Liver (tissue), 9 donors: ENCODE data around the gene RAD51B. TPM values are rescaled to one million over a fixed set of nuclear protein-coding genes. Genes with fewer than 3 reads are reported as not detected.

Experiments
- DNase-seq: peaks from one replicate; pipeline ENCODE4 v3.0.0-alpha.2; 2017; ENCODE audit warnings: low spot score
- H3K27ac ChIP-seq, 2 donors: one replicate each; pipeline ENCODE4 v1.7.0; 2013; ENCODE audit warnings: inconsistent platforms in 2 of 2, low read length in 2 of 2, control low read depth in 1 of 2, low read depth in 1 of 2, mild to moderate bottlenecking in 1 of 2
- H3K27me3 ChIP-seq, 4 donors: one replicate each; pipeline versions ENCODE4 v1.6.1 to v1.7.0; 2013; ENCODE audit warnings: low read length in 3 of 4, inconsistent platforms in 1 of 4, mild to moderate bottlenecking in 1 of 4, moderate library complexity in 1 of 4; ENCODE audit not compliant: control insufficient read depth in 4 of 4, insufficient read depth in 4 of 4
- H3K36me3 ChIP-seq, 4 donors: one replicate each; pipeline versions ENCODE4 v1.6.1 to v1.7.0; 2013; ENCODE audit warnings: low read length in 3 of 4, mild to moderate bottlenecking in 3 of 4, low read depth in 1 of 4, moderate library complexity in 1 of 4; ENCODE audit not compliant: control insufficient read depth in 4 of 4, insufficient read depth in 3 of 4
- H3K4me1 ChIP-seq, 4 donors: one replicate each; pipeline versions ENCODE4 v1.6.1 to v1.7.0; 2013; ENCODE audit warnings: low read length in 3 of 4, mild to moderate bottlenecking in 3 of 4, moderate library complexity in 1 of 4; ENCODE audit not compliant: control insufficient read depth in 4 of 4, insufficient read depth in 4 of 4
- H3K4me3 ChIP-seq, 3 donors: one replicate each; pipeline versions ENCODE4 v1.6.1 to v1.7.0; 2013; ENCODE audit warnings: low read length in 3 of 3, control low read depth in 1 of 3, low read depth in 1 of 3, mild to moderate bottlenecking in 1 of 3
- H3K9ac ChIP-seq, 2 donors: one replicate each; pipeline ENCODE4 v1.7.0; 2013; ENCODE audit warnings: low read length in 2 of 2, mild to moderate bottlenecking in 2 of 2, moderate library complexity in 2 of 2, control low read depth in 1 of 2, low read depth in 1 of 2
- H3K9me3 ChIP-seq, 4 donors: one replicate each; pipeline versions ENCODE4 v1.6.1 to v1.7.0; 2013; ENCODE audit warnings: low read length in 3 of 4; ENCODE audit not compliant: control insufficient read depth in 4 of 4
- EGR1 ChIP-seq, 2 donors: IDR thresholded peaks; 2 replicates each; pipeline ENCODE4 v1.6.1; 2016 to 2018; ENCODE audit warnings: antibody characterized with exemption in 2 of 2, low read depth in 2 of 2
- FOXA1 ChIP-seq: IDR thresholded peaks from 2 replicates; pipeline ENCODE4 v1.6.1; 2016; ENCODE audit warnings: antibody characterized with exemption
- FOXA2 ChIP-seq: IDR thresholded peaks from 2 replicates; pipeline ENCODE4 v1.6.1; 2016; ENCODE audit warnings: antibody characterized with exemption
- GABPA ChIP-seq, 2 donors: IDR thresholded peaks in 1 of 2; conservative IDR thresholded peaks in 1 of 2; 2 replicates each; pipeline ENCODE4 v1.6.1; 2016; ENCODE audit warnings: antibody characterized with exemption in 2 of 2, mild to moderate bottlenecking in 1 of 2, moderate library complexity in 1 of 2
- HNF4A ChIP-seq, 2 donors: conservative IDR thresholded peaks; 2 replicates each; pipeline ENCODE4 v1.6.1; 2016; ENCODE audit warnings: antibody characterized with exemption in 2 of 2, mild to moderate bottlenecking in 2 of 2
- HNF4G ChIP-seq: IDR thresholded peaks from 2 replicates; pipeline ENCODE4 v1.6.1; 2016; ENCODE audit warnings: antibody characterized with exemption
- JUND ChIP-seq, 2 donors: IDR thresholded peaks; 2 replicates each; pipeline ENCODE4 v1.6.1; 2016; ENCODE audit warnings: antibody characterized with exemption in 2 of 2
- NR2F2 ChIP-seq: IDR thresholded peaks from 2 replicates; pipeline ENCODE4 v1.6.1; 2016; ENCODE audit warnings: antibody characterized with exemption
- RAD21 ChIP-seq, 2 donors: IDR thresholded peaks; 2 replicates each; pipeline ENCODE4 v1.6.1; 2016; ENCODE audit warnings: antibody characterized with exemption in 2 of 2, mild to moderate bottlenecking in 2 of 2
- RXRA ChIP-seq, 2 donors: IDR thresholded peaks; 2 replicates each; pipeline ENCODE4 v1.6.1; 2017 to 2018; ENCODE audit warnings: antibody characterized with exemption in 2 of 2, mild to moderate bottlenecking in 1 of 2
- SP1 ChIP-seq: IDR thresholded peaks from 2 replicates; pipeline ENCODE4 v1.6.1; 2018; ENCODE audit warnings: antibody characterized with exemption, mild to moderate bottlenecking
- TAF1 ChIP-seq: conservative IDR thresholded peaks from 2 replicates; pipeline ENCODE4 v1.6.1; 2016; ENCODE audit warnings: antibody characterized with exemption, mild to moderate bottlenecking
- YY1 ChIP-seq: IDR thresholded peaks from 2 replicates; pipeline ENCODE4 v1.6.1; 2016; ENCODE audit warnings: antibody characterized with exemption, mild to moderate bottlenecking
- WGBS: extraction: QIAGEN DNeasy Blood & Tissue Kit; methylation state at CpG from one replicate; pipeline ENCODE4 v1.1.7; 2013; 5-methylcytosine and 5-hydroxymethylcytosine counted together
- polyA plus RNA-seq, 2 donors: library from polyadenylated mRNA; stranded (reverse) in 1 of 2; unstranded in 1 of 2; fragments of 200-250 nt in 1 of 2; fragments of >200 nt in 1 of 2; fragmentation: Nextera tagmentation in 1 of 2; extraction: Ambion mirVana in 1 of 2; gene quantifications; one replicate each; pipeline versions ENCODE4 v1.2.1 to v1.2.3, GENCODE V29; 2013 to 2015
- total RNA-seq, 2 donors: library from RNA; depleted of rRNA; stranded (reverse); fragments of >200 nt; gene quantifications; one replicate each; pipeline ENCODE4 v1.2.3, GENCODE V29; 2014
- TF ChIP-seq, protein P1 (sequence below): IDR thresholded peaks from 2 replicates; pipeline ENCODE4 v1.6.1; 2016; ENCODE audit warnings: antibody characterized with exemption
- TF ChIP-seq, protein P2 (sequence below): IDR thresholded peaks from 2 replicates; pipeline ENCODE4 v1.6.1; 2016; ENCODE audit warnings: antibody characterized with exemption
- TF ChIP-seq, protein P3 (sequence below): fragments of 150-350 bp; IDR thresholded peaks from 2 replicates; pipeline ENCODE4 v1.5.1; 2017; ENCODE audit warnings: improper control_type of control experiment, low read depth, low read length; ENCODE audit not compliant: missing input control
- TF ChIP-seq, protein P4 (sequence below): IDR thresholded peaks from 2 replicates; pipeline ENCODE4 v1.6.1; 2016; ENCODE audit warnings: antibody characterized with exemption, mild to moderate bottlenecking
- TF ChIP-seq, protein P5 (sequence below): IDR thresholded peaks from 2 replicates; pipeline ENCODE4 v1.6.1; 2016; ENCODE audit warnings: antibody characterized with exemption
- donor health status: healthy.
- donor health status: healthy.
- donor health status: healthy.
- donor health status: healthy.
- donor health status: healthy.

The RAD51B gene
- total and polyA plus RNA-seq, 4 donors = 0.81 to 12.9 (median 2.4) TPM

DNA sequence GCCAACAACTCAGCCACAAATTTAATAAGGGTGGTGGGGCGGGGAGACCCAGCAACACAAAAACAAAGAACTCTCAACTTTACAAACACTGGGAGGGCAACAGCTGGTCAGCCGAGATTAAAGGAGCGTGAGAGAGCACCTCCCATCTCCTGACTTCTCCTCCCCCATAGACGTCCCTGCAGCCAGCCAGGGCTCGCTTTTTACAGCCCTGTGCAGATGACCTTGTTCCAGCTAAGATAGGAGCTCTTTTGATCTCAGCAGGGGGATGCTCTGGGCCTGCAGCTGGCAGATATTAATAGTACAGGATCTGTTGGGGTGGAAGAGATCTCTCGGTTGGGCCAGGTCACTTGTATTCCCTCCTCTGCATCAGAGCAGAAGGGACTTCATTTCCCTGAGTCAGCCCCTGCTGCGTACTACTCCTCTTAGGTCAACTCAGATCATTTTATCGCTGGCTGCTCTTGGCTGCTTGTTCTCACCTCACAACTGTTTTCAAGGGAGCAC is 475.8 kb downstream of the RAD51B start:
- no peak overlapping the region for H3K27ac ChIP-seq
- no peaks in the 10 kb centered on the region for H3K27me3 ChIP-seq
- no peak overlapping the region for H3K9ac ChIP-seq
- H3K4me1 ChIP-seq = no peaks in the 10 kb centered on the region
- DNase-seq = peak; percentile 82
- H3K9me3 ChIP-seq = no peaks in the 10 kb centered on the region
- WGBS = 64% methylated on average over 8 of the region's 8 CpGs
- TF ChIP-seq HNF4G = no peak
- TF ChIP-seq, protein P1, sequence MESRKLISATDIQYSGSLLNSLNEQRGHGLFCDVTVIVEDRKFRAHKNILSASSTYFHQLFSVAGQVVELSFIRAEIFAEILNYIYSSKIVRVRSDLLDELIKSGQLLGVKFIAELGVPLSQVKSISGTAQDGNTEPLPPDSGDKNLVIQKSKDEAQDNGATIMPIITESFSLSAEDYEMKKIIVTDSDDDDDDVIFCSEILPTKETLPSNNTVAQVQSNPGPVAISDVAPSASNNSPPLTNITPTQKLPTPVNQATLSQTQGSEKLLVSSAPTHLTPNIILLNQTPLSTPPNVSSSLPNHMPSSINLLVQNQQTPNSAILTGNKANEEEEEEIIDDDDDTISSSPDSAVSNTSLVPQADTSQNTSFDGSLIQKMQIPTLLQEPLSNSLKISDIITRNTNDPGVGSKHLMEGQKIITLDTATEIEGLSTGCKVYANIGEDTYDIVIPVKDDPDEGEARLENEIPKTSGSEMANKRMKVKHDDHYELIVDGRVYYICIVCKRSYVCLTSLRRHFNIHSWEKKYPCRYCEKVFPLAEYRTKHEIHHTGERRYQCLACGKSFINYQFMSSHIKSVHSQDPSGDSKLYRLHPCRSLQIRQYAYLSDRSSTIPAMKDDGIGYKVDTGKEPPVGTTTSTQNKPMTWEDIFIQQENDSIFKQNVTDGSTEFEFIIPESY = no peak
- TF ChIP-seq GABPA (IDR thresholded peaks at IDR 0.05 in 1 of 2, conservative IDR thresholded peaks at IDR 0.05 in 1 of 2) = no peak
- TF ChIP-seq YY1 = no peak
- no peak for TF ChIP-seq SP1
- no peak for TF ChIP-seq FOXA1
- no peak for TF ChIP-seq TAF1
- no peak for TF ChIP-seq FOXA2
- TF ChIP-seq RXRA (IDR thresholded peaks at IDR 0.05) = no peak
- no peaks in the 10 kb centered on the region for H3K36me3 ChIP-seq
- no peak overlapping the region for H3K4me3 ChIP-seq

DNA sequence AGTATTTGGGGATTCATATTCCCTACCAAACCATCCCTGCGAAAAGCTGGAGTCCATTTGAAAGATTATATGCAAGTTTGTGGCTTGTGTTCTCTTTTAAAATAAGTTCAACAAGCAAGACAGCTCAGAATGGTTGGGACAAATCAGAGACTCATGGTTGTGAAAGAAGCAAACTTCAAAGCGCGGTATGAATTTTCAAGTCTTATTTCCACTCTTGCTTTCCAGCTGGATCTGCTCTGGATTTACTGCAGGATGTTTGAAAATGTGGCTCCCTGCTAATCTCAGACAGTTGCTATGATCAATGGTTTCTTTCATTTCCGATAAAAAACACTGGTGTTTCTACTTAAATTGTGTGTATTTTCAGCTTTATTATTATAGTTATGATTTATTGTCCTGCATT is 477.5 kb downstream of the RAD51B start:
- Histone ChIP-seq H3K27me3 (no peaks in the 10 kb centered on the region), H3K9ac (no peak overlapping the region), H3K36me3 (no peaks in the 10 kb centered on the region), H3K4me3 (no peak overlapping the region), H3K4me1 (no peaks in the 10 kb centered on the region), H3K9me3 (no peaks in the 10 kb centered on the region), H3K27ac (no peak overlapping the region)
- DNase-seq = no peak
- no peak for TF ChIP-seq EGR1 (IDR thresholded peaks at IDR 0.05; ENCODE audit: low read depth in 2 of 2)
- TF ChIP-seq, protein P2, sequence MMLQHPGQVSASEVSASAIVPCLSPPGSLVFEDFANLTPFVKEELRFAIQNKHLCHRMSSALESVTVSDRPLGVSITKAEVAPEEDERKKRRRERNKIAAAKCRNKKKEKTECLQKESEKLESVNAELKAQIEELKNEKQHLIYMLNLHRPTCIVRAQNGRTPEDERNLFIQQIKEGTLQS = no peak
- no peak for TF ChIP-seq YY1
- TF ChIP-seq NR2F2 = no peak
- no peak for TF ChIP-seq FOXA2
- no peak for TF ChIP-seq HNF4A (conservative IDR thresholded peaks at IDR 0.05)
- no peak for TF ChIP-seq SP1
- TF ChIP-seq, protein P3, sequence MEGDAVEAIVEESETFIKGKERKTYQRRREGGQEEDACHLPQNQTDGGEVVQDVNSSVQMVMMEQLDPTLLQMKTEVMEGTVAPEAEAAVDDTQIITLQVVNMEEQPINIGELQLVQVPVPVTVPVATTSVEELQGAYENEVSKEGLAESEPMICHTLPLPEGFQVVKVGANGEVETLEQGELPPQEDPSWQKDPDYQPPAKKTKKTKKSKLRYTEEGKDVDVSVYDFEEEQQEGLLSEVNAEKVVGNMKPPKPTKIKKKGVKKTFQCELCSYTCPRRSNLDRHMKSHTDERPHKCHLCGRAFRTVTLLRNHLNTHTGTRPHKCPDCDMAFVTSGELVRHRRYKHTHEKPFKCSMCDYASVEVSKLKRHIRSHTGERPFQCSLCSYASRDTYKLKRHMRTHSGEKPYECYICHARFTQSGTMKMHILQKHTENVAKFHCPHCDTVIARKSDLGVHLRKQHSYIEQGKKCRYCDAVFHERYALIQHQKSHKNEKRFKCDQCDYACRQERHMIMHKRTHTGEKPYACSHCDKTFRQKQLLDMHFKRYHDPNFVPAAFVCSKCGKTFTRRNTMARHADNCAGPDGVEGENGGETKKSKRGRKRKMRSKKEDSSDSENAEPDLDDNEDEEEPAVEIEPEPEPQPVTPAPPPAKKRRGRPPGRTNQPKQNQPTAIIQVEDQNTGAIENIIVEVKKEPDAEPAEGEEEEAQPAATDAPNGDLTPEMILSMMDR = no peak
- no peak for TF ChIP-seq RAD21 (IDR thresholded peaks at IDR 0.05)
- TF ChIP-seq, protein P4, sequence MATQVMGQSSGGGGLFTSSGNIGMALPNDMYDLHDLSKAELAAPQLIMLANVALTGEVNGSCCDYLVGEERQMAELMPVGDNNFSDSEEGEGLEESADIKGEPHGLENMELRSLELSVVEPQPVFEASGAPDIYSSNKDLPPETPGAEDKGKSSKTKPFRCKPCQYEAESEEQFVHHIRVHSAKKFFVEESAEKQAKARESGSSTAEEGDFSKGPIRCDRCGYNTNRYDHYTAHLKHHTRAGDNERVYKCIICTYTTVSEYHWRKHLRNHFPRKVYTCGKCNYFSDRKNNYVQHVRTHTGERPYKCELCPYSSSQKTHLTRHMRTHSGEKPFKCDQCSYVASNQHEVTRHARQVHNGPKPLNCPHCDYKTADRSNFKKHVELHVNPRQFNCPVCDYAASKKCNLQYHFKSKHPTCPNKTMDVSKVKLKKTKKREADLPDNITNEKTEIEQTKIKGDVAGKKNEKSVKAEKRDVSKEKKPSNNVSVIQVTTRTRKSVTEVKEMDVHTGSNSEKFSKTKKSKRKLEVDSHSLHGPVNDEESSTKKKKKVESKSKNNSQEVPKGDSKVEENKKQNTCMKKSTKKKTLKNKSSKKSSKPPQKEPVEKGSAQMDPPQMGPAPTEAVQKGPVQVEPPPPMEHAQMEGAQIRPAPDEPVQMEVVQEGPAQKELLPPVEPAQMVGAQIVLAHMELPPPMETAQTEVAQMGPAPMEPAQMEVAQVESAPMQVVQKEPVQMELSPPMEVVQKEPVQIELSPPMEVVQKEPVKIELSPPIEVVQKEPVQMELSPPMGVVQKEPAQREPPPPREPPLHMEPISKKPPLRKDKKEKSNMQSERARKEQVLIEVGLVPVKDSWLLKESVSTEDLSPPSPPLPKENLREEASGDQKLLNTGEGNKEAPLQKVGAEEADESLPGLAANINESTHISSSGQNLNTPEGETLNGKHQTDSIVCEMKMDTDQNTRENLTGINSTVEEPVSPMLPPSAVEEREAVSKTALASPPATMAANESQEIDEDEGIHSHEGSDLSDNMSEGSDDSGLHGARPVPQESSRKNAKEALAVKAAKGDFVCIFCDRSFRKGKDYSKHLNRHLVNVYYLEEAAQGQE = no peak
- TF ChIP-seq, protein P5, sequence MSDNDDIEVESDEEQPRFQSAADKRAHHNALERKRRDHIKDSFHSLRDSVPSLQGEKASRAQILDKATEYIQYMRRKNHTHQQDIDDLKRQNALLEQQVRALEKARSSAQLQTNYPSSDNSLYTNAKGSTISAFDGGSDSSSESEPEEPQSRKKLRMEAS = no peak
- TF ChIP-seq JUND (IDR thresholded peaks at IDR 0.05) = no peak
- TF ChIP-seq, protein P1 = no peak
- TF ChIP-seq HNF4G = no peak
- TF ChIP-seq GABPA (IDR thresholded peaks at IDR 0.05 in 1 of 2, conservative IDR thresholded peaks at IDR 0.05 in 1 of 2) = no peak
- TF ChIP-seq FOXA1 = no peak
- no peak for TF ChIP-seq RXRA (IDR thresholded peaks at IDR 0.05)
- WGBS = 90% methylated on average over 4 of the region's 4 CpGs
